Endothelial cell of umbilical vein (primary cell): ENCODE results near the gene AKAP13. TPM values are rescaled to one million over a fixed set of nuclear protein-coding genes. Genes with fewer than 3 reads are reported as not detected.

ENCODE experiments used
- BruUV-seq: library from RNA; stranded (reverse); fragments of 400-500 nt; replicated peaks from 2 replicates; lab custom pipeline; 2021; lab: Mats Ljungman, UMichigan
- CTCF ChIA-PET: fragments of 300-600, 350-600 bp; sonication (Branson Sonifier 250); formaldehyde crosslinking; loops from one replicate; lab custom pipeline; 2021; ENCODE audit warnings: antibody characterized with exemption, inconsistent platforms; lab: Charles Lee
- POLR2A ChIA-PET: fragments of 300-600, 350-600 bp; sonication (Branson Sonifier 250); formaldehyde crosslinking; loops from one replicate; lab custom pipeline; 2021; ENCODE audit warnings: antibody characterized with exemption, inconsistent platforms; lab: Charles Lee
- DNase-seq: peaks from one replicate; pipeline ENCODE4 v3.0.0-alpha.2; 2011; ENCODE audit warnings: low read depth, low spot score
- FAIRE-seq: peaks from 2 replicates; lab custom pipeline; 2011; peaks lifted over from hg19 to GRCh38; lab: Jason Lieb, UNC
- H2AFZ ChIP-seq: 2 replicates; pipeline ENCODE4 v1.6.0; 2012; ENCODE audit warnings: low read depth, low read length, control low read depth, inconsistent platforms
- H3K27ac ChIP-seq: 2 replicates; pipeline ENCODE4 v1.5.1; 2011; ENCODE audit warnings: low read depth, mild to moderate bottlenecking, control low read depth, low read length, moderate library complexity; ENCODE audit not compliant: insufficient read depth
- H3K27me3 ChIP-seq, 2 experiments: 2 replicates each; pipeline versions ENCODE4 v1.6.0 to v1.6.1; 2011; ENCODE audit warnings: low read length in 2 of 2, mixed read lengths in 1 of 2; ENCODE audit not compliant: control insufficient read depth in 2 of 2, insufficient read depth in 2 of 2
- H3K36me3 ChIP-seq, 2 experiments: 2 replicates in 1 of 2; 3 replicates in 1 of 2; pipeline ENCODE4 v1.5.1; 2011; ENCODE audit warnings: low read length in 2 of 2, mild to moderate bottlenecking in 1 of 2, moderate library complexity in 1 of 2; ENCODE audit not compliant: control insufficient read depth in 2 of 2, insufficient read depth in 2 of 2; ENCODE audit errors: extremely low read depth in 1 of 2
- H3K4me1 ChIP-seq: 3 replicates; pipeline ENCODE4 v1.5.1; 2011; ENCODE audit warnings: mild to moderate bottlenecking, low read length; ENCODE audit not compliant: control insufficient read depth, insufficient read depth; ENCODE audit errors: extremely low read depth
- H3K4me2 ChIP-seq: 2 replicates; pipeline ENCODE4 v1.6.1; 2011; ENCODE audit warnings: low read length, control low read depth, mixed read lengths; ENCODE audit not compliant: insufficient read depth
- H3K4me3 ChIP-seq, 3 experiments: fragments of 200-600 bp in 1 of 3; sonication (generic), shearing (Covaris generic) in 1 of 3; replicated peaks in 1 of 3; 2 replicates each; pipeline ENCODE4 v1.5.1; 2011 to 2016; ENCODE audit warnings: control low read depth in 3 of 3, low read length in 3 of 3, mild to moderate bottlenecking in 2 of 3, inconsistent platforms in 1 of 3, low read depth in 1 of 3, moderate library complexity in 1 of 3; ENCODE audit not compliant: insufficient read depth in 1 of 3
- H3K79me2 ChIP-seq: 2 replicates; pipeline ENCODE4 v1.6.0; 2012; ENCODE audit warnings: low read length, inconsistent platforms; ENCODE audit not compliant: control insufficient read depth, insufficient read depth
- H3K9ac ChIP-seq: replicated peaks from 2 replicates; pipeline ENCODE3; 2011; ENCODE audit warnings: low read length, control low read depth; ENCODE audit not compliant: insufficient read depth; ENCODE audit errors: extremely low read depth
- H3K9me1 ChIP-seq: replicated peaks from 3 replicates; pipeline ENCODE4 v1.6.0; 2011; ENCODE audit warnings: mild to moderate bottlenecking, low read length; ENCODE audit not compliant: control insufficient read depth, insufficient read depth; ENCODE audit errors: extremely low read depth
- H3K9me3 ChIP-seq: replicated peaks from 2 replicates; pipeline ENCODE4 v1.5.1; 2012; ENCODE audit warnings: low read length, inconsistent platforms; ENCODE audit not compliant: control insufficient read depth, insufficient read depth
- H4K20me1 ChIP-seq: replicated peaks from 2 replicates; pipeline ENCODE3; 2011; ENCODE audit warnings: mild to moderate bottlenecking, low read length; ENCODE audit not compliant: control insufficient read depth, insufficient read depth; ENCODE audit errors: extremely low read depth
- EZH2 ChIP-seq: IDR thresholded peaks from 2 replicates; pipeline ENCODE4 v1.6.1; 2012; ENCODE audit warnings: borderline replicate concordance, low read depth, mild to moderate bottlenecking, moderate library complexity, low read length, inconsistent platforms; ENCODE audit not compliant: severe bottlenecking
- FOS ChIP-seq: IDR thresholded peaks from 2 replicates; pipeline ENCODE4 v1.6.1; 2011; ENCODE audit warnings: mild to moderate bottlenecking, low read length, moderate library complexity, borderline replicate concordance; ENCODE audit not compliant: insufficient read depth
- GATA2 ChIP-seq: IDR thresholded peaks from 2 replicates; pipeline ENCODE4 v1.7.0; 2011; ENCODE audit warnings: low read depth, mild to moderate bottlenecking, moderate library complexity, mixed read lengths, low read length; ENCODE audit not compliant: insufficient read length, insufficient read depth
- JUN ChIP-seq: IDR thresholded peaks from 2 replicates; pipeline ENCODE4 v1.6.1; 2011; ENCODE audit warnings: borderline replicate concordance, low read depth; ENCODE audit not compliant: insufficient read length, insufficient read depth
- MAX ChIP-seq: IDR thresholded peaks from 2 replicates; pipeline ENCODE4 v1.6.1; 2011; ENCODE audit not compliant: insufficient read depth, insufficient read length
- MYC ChIP-seq: IDR thresholded peaks from one replicate; pipeline ENCODE4 v1.6.1; 2011; ENCODE audit warnings: mild to moderate bottlenecking, low read depth, low read length
- POLR2A ChIP-seq: IDR thresholded peaks from 2 replicates; pipeline ENCODE4 v1.6.1; 2012; ENCODE audit warnings: low read depth, mild to moderate bottlenecking, control low read depth, low read length
- POLR2AphosphoS5 ChIP-seq: IDR thresholded peaks from 2 replicates; pipeline ENCODE4 v1.6.1; 2012; ENCODE audit warnings: low read depth, mild to moderate bottlenecking, control low read depth, low read length, moderate library complexity; ENCODE audit not compliant: insufficient read depth
- dilution Hi-C: fragments of 300-500 bp; cut with MboI; formaldehyde crosslinking; loops from one replicate; pipeline ENCODE4 v1.15.0; 2019; ENCODE audit warnings: low sequenced_read_pairs; ENCODE audit not compliant: extremely low pct_ligation_motif_present
- intact Hi-C: fragments of 100-400 bp; cut with micrococcal nuclease; formaldehyde crosslinking; loops from one replicate; pipeline ENCODE4 v1.10.0; 2022
- polyA plus RNA-seq, 4 experiments: library from polyadenylated mRNA; depleted of rRNA in 3 of 4; stranded (reverse) in 3 of 4; unstranded in 1 of 4; fragments of >200 nt; gene quantifications; 2 replicates each; pipeline versions ENCODE4 v1.2.1 to v1.2.3, GENCODE V29; 2011 to 2012; ENCODE audit warnings: missing spikeins in 1 of 4
- total RNA-seq: library from RNA; stranded (reverse); gene quantifications from 2 replicates; pipeline ENCODE4 v1.2.3, GENCODE V29; 2021
- TF ChIP-seq, protein P1 (sequence below), 2 donors: IDR thresholded peaks; 1 replicate in 1 of 2; 2 replicates in 1 of 2; pipeline ENCODE4 v1.5.1; 2011; ENCODE audit warnings: low read length in 2 of 2, mild to moderate bottlenecking in 2 of 2, moderate library complexity in 2 of 2, control low read depth in 1 of 2, inconsistent platforms in 1 of 2, low read depth in 1 of 2; ENCODE audit not compliant: insufficient read depth in 1 of 2; ENCODE audit errors: extremely low read depth in 1 of 2

The AKAP13 gene
- total and polyA plus RNA-seq, 2 donors (not counting 3 experiments of a cell fraction or from before 2014, with no cell fraction given): 22.8 to 87.8 TPM

GRCh38 chr15:85755471-85755870 is 375.1 kb downstream of the AKAP13 start:
- no peak for DNase-seq
- FAIRE-seq: no peak
- BruUV-seq: no TSS peak
- no peak for TF ChIP-seq POLR2AphosphoS5
- no peak for TF ChIP-seq GATA2
- no peak for TF ChIP-seq FOS
- TF ChIP-seq, protein P1, sequence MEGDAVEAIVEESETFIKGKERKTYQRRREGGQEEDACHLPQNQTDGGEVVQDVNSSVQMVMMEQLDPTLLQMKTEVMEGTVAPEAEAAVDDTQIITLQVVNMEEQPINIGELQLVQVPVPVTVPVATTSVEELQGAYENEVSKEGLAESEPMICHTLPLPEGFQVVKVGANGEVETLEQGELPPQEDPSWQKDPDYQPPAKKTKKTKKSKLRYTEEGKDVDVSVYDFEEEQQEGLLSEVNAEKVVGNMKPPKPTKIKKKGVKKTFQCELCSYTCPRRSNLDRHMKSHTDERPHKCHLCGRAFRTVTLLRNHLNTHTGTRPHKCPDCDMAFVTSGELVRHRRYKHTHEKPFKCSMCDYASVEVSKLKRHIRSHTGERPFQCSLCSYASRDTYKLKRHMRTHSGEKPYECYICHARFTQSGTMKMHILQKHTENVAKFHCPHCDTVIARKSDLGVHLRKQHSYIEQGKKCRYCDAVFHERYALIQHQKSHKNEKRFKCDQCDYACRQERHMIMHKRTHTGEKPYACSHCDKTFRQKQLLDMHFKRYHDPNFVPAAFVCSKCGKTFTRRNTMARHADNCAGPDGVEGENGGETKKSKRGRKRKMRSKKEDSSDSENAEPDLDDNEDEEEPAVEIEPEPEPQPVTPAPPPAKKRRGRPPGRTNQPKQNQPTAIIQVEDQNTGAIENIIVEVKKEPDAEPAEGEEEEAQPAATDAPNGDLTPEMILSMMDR (IDR thresholded peaks at IDR 0.05; ENCODE audit: extremely low read depth in 1 of 2, insufficient read depth in 1 of 2, low read depth in 1 of 2, low read length in 2 of 2): no peak
- no peak for TF ChIP-seq JUN
- TF ChIP-seq POLR2A: no peak
- TF ChIP-seq MAX: no peak
- no peak for TF ChIP-seq EZH2
- no peak for TF ChIP-seq MYC
- H3K9me3 ChIP-seq: no peaks in the 10 kb centered on the region
- no peak overlapping the region for H3K9ac ChIP-seq
- intact Hi-C loops: no loop called here
- H3K4me2 ChIP-seq: no peak overlapping the region
- H3K79me2 ChIP-seq: no peaks in the 10 kb centered on the region
- no peaks in the 10 kb centered on the region for H3K4me1 ChIP-seq
- dilution Hi-C loops: no loop called here
- no peaks in the 10 kb centered on the region for H3K9me1 ChIP-seq
- CTCF ChIA-PET: no interaction called here
- H3K27ac ChIP-seq: no peak overlapping the region
- H2AFZ ChIP-seq: no peak overlapping the region
- POLR2A ChIA-PET: no interaction called here
- no peaks in the 10 kb centered on the region for H3K27me3 ChIP-seq
- H3K36me3 ChIP-seq: no peaks in the 10 kb centered on the region
- no peaks in the 10 kb centered on the region for H4K20me1 ChIP-seq
- H3K4me3 ChIP-seq: no peak overlapping the region
